AG04450 (cell line): ENCODE results near the gene LDB3. TPM values are rescaled to one million over a fixed set of nuclear protein-coding genes. Genes with fewer than 3 reads are reported as not detected.

Experiments used
- CTCF ChIA-PET: fragments of 300-600, 350-600 bp; formaldehyde crosslinking; extraction: SDS; loops from one replicate; lab custom pipeline; 2022; ENCODE audit warnings: antibody characterized with exemption, inconsistent platforms; lab: Charles Lee
- POLR2A ChIA-PET: fragments of 350-600 bp; formaldehyde crosslinking; extraction: SDS; loops from one replicate; lab custom pipeline; 2021; ENCODE audit warnings: antibody characterized with exemption, inconsistent platforms; lab: Yijun Ruan, JAX
- DNase-seq: peaks from one replicate; pipeline ENCODE4 v3.0.0-alpha.2; 2011; ENCODE audit warnings: low read depth, low spot score
- H3K27ac ChIP-seq: one replicate; pipeline ENCODE4 v1.5.1; 2012; ENCODE audit warnings: low read depth, low read length, control low read depth
- H3K27me3 ChIP-seq: one replicate; pipeline ENCODE4 v1.6.0; 2012; ENCODE audit warnings: low read length; ENCODE audit not compliant: control insufficient read depth, insufficient read depth
- H3K4me3 ChIP-seq: 2 replicates; pipeline ENCODE4 v1.5.1; 2011; ENCODE audit warnings: mild to moderate bottlenecking, low read depth, low read length, control low read depth
- H3K9me3 ChIP-seq: 2 replicates; pipeline ENCODE4 v1.5.1; 2012; ENCODE audit warnings: low read length; ENCODE audit not compliant: control insufficient read depth, insufficient read depth
- polyA plus RNA-seq: library from polyadenylated mRNA; depleted of rRNA; stranded (reverse); fragments of >200 nt; gene quantifications from 2 replicates; pipeline ENCODE4 v1.2.3, GENCODE V29; 2011
- TF ChIP-seq, protein P1 (sequence below): IDR thresholded peaks from 2 replicates; pipeline ENCODE4 v1.5.1; 2011; ENCODE audit warnings: low read depth, low read length, control low read depth, inconsistent platforms

LDB3 gene
- polyA plus RNA-seq, 1 experiment, result 0.46 TPM

DNA sequence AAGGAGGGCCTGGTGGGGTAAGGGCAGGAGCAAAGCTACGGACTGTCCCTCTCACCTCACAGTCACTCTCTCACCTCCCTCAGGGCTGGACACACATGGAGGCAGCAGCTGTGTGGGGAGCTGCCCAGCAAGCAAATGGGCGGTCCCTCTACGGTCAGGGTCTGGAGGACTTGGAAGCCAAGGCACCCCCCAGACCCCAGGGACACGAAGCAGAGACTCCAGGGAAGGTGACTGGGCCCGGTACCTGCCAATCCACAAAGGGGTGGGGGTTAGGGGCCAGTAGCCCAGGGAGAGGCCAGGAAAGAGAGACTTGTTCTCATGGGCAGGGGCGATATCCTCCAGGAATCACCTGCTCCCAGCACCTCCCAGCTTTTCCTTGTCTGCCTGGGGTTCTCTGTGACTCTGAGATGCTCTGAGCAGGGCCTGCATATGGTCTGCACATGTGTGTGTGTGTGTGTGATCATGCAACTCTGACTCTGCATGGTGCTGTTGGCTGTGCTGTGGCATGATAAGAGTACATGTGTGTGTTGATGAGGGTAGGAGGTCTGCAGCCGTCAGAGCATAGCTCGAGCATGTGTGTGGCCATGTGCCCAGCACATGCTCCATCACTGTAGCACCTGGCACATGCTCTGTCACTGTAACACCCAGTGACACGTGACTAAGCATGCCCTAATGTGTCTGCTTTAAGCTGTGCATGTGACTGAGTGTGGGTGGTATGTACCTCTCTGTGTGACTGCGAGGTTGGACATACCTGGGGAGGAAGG lies 4.6 kb upstream of the LDB3 start:
- no peak overlapping the region for H3K27ac ChIP-seq
- ChIA-PET POLR2A (no interaction called here), CTCF (interaction anchor here (0.6 to 1.7 kb wide), 2 partner anchors 21 to 275 kb away, joined by 4 to 15 read pairs; no protein-coding TSS in a partner anchor)
- DNase-seq, result no peak
- H3K4me3 ChIP-seq, result no peak overlapping the region
- H3K9me3 ChIP-seq, result no peaks in the 10 kb centered on the region; the same call in 1 of the 2 replicates
- TF ChIP-seq, protein P1, sequence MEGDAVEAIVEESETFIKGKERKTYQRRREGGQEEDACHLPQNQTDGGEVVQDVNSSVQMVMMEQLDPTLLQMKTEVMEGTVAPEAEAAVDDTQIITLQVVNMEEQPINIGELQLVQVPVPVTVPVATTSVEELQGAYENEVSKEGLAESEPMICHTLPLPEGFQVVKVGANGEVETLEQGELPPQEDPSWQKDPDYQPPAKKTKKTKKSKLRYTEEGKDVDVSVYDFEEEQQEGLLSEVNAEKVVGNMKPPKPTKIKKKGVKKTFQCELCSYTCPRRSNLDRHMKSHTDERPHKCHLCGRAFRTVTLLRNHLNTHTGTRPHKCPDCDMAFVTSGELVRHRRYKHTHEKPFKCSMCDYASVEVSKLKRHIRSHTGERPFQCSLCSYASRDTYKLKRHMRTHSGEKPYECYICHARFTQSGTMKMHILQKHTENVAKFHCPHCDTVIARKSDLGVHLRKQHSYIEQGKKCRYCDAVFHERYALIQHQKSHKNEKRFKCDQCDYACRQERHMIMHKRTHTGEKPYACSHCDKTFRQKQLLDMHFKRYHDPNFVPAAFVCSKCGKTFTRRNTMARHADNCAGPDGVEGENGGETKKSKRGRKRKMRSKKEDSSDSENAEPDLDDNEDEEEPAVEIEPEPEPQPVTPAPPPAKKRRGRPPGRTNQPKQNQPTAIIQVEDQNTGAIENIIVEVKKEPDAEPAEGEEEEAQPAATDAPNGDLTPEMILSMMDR, result no peak
- H3K27me3 ChIP-seq, result peaks cover 3% of the 10 kb centered on the region

DNA sequence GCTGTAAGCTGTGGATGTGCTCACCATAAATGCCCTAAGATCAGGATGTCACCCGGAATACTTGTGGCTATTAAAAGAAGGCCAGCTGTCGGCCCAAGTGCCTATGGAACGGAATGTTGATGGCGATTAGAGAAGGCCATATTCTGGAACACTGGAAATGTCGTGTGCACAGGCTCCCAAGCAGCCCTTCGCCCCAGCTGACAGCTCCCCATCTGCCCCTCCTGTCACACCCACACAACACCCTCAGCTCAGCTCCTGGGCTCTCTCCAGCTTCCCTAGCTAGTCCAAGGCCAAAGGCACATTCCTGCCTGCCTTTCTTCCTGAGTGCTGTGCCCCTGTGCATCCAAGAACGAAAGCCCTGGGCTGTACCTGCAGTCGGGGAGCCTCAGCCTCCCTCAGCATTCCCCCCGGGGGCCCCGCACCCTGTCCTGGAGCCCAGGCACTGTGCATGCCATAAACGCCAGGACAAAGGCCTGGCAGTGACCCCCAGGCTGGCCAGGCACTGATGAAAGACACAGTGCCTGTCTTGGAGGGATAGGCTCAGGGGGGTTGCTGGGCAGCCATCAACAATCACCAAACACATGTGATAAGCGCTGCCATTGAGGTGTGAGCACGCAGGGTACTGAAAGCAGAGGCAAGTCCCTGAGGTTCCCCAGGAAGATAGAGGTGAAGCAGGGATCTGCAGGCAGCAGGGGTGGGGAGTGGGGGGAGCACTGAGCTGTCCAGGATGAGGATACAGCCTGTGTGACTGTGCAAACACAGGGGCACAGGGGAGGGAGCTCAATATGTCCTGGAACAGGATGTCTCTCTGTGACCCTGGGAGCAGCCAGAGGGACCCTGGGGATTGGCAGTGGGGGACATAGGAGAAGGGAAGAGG lies 3.7 kb upstream of the LDB3 start:
- no peak overlapping the region for H3K27ac ChIP-seq
- no peak overlapping the region for H3K4me3 ChIP-seq
- H3K9me3 ChIP-seq, result no peaks in the 10 kb centered on the region; the same call in 1 of the 2 replicates
- ChIA-PET CTCF (interaction anchor here (1.7 kb wide), 1 partner anchor 20 kb away, joined by 4 read pairs; no protein-coding TSS in a partner anchor), POLR2A (no interaction called here)
- DNase-seq, result no peak
- H3K27me3 ChIP-seq, result peaks cover 3% of the 10 kb centered on the region
- TF ChIP-seq, protein P1, result no peak

DNA sequence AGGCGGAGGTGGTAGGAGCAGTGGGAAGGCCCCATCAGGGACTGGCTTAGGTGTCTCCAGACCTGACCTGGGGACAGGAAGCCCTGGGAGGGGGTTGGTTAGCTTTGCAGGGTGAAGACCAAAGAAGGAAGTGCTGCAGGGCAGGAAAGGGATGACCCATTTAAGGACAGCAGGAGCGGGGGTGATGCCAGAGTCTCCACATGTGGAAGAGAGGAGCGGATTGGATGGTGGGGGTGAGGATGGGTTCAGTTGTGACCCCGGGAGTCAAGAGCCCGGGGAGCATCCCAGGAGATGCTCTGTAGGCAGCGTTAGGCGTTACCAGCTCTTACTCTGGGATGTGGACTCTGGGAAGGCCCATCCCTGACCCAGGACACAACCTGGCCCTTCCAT lies 3.1 kb upstream of the LDB3 start:
- ChIA-PET CTCF (interaction anchor here (0.5 kb wide), 1 partner anchor 88 kb away, joined by 3 read pairs; no protein-coding TSS in a partner anchor), POLR2A (no interaction called here)
- no peak for DNase-seq
- TF ChIP-seq, protein P1, result no peak
- Histone ChIP-seq H3K27me3 (peaks cover 3% of the 10 kb centered on the region), H3K27ac (no peak overlapping the region), H3K4me3 (no peak overlapping the region), H3K9me3 (no peaks in the 10 kb centered on the region; the same call in 1 of the 2 replicates)

DNA sequence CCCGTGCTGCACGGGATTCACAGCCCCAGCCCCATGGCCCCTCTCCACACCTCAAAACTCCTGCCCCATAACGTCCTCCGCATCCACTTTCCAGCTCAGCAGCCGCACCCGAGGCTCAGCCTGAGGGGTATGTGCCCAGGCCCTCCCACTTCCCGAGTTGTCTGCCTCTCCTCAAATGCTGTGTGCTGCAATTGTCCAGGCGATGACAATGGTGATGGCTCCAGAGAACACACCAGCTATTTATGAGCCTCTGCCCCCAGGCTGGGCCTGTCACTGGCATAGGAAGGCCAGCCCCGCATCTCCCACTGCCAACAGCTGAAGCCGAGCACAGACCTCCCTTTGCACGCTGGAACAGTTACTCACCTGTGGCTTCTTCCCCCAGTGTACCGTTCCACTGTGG lies 2.4 kb upstream of the LDB3 start:
- Histone ChIP-seq H3K27ac (no peak overlapping the region), H3K4me3 (no peak overlapping the region), H3K27me3 (peaks cover 3% of the 10 kb centered on the region), H3K9me3 (no peaks in the 10 kb centered on the region; the same call in 1 of the 2 replicates)
- POLR2A ChIA-PET, result no interaction called here
- TF ChIP-seq, protein P1, result no peak
- CTCF ChIA-PET, result interaction anchor here (0.5 kb wide), 1 partner anchor 87 kb away, joined by 3 read pairs; no protein-coding TSS in a partner anchor
- DNase-seq, result no peak
